ENCODE measurements around the gene SPG7. TPM values are rescaled to one million over a fixed set of nuclear protein-coding genes. Genes with fewer than 3 reads are reported as not detected.
"Not testable (repeated sequence)": the region's sequence is repeated elsewhere in the genome, so short reads cannot be mapped to it uniquely, and the experiment has no call there.

Gene SPG7
- polyA plus RNA-seq, 4 donors: 80.0 to 142 (median 110) TPM

GRCh38 chr16:89561142-89561883 is 53.1 kb downstream of the SPG7 start:
- DNase-seq (ENCODE audit: low read depth in 4 of 4, low spot score in 2 of 4): no peak

GRCh38 chr16:89561884-89562599 is 53.8 kb downstream of the SPG7 start:
- no peak for DNase-seq (ENCODE audit: low read depth in 4 of 4, low spot score in 2 of 4)

- DNase-seq (ENCODE audit: low read depth in 4 of 4, low spot score in 2 of 4): no peak
Observed at GRCh38 chr16:89562939-89563338, 54.7 kb downstream of the SPG7 start.

- DNase-seq (ENCODE audit: low read depth in 4 of 4, low spot score in 2 of 4): no peak
Observed at GRCh38 chr16:89563639-89564392, 55.6 kb downstream of the SPG7 start.

GRCh38 chr16:89564476-89565255 is 56.5 kb downstream of the SPG7 start:
- no peak for DNase-seq (ENCODE audit: low read depth in 4 of 4, low spot score in 2 of 4)

- DNase-seq (ENCODE audit: low read depth in 4 of 4, low spot score in 2 of 4): no peak
Observed at GRCh38 chr16:89565256-89565505, 57.0 kb downstream of the SPG7 start.

GRCh38 chr16:89565506-89566372 is 57.5 kb downstream of the SPG7 start:
- DNase-seq (ENCODE audit: low read depth in 4 of 4, low spot score in 2 of 4): peak in 1 of 4 donors; percentile 23

GRCh38 chr16:89567656-89568594 is 59.7 kb downstream of the SPG7 start:
- no peak for DNase-seq (ENCODE audit: low read depth in 4 of 4, low spot score in 2 of 4)

GRCh38 chr16:89569506-89570341 is 61.5 kb downstream of the SPG7 start:
- no peak for DNase-seq (ENCODE audit: low read depth in 4 of 4, low spot score in 2 of 4)

- DNase-seq (ENCODE audit: low read depth in 4 of 4, low spot score in 2 of 4): no peak
Observed at GRCh38 chr16:89570342-89570923, 62.2 kb downstream of the SPG7 start.

- DNase-seq (ENCODE audit: low read depth in 4 of 4, low spot score in 2 of 4): not testable (repeated sequence)
Observed at GRCh38 chr16:89570983-89571598, 62.9 kb downstream of the SPG7 start.

- DNase-seq (ENCODE audit: low read depth in 4 of 4, low spot score in 2 of 4): no peak
Observed at GRCh38 chr16:89571636-89572035, 63.4 kb downstream of the SPG7 start.

- no peak for DNase-seq (ENCODE audit: low read depth in 4 of 4, low spot score in 2 of 4)
Observed at GRCh38 chr16:89572073-89572484, 63.9 kb downstream of the SPG7 start.

- DNase-seq (ENCODE audit: low read depth in 4 of 4, low spot score in 2 of 4): no peak
Observed at GRCh38 chr16:89572485-89573205, 64.4 kb downstream of the SPG7 start.

GRCh38 chr16:89573826-89574680 is 65.8 kb downstream of the SPG7 start:
- DNase-seq (ENCODE audit: low read depth in 4 of 4, low spot score in 2 of 4): no peak
